Keratinocyte (primary cell): ENCODE data around the gene ZNF365.

ENCODE experiments used
- CTCF ChIP-seq, 3 experiments: IDR thresholded peaks in 1 of 3; conservative IDR thresholded peaks in 1 of 3; optimal IDR thresholded peaks in 1 of 3; 2 replicates in 2 of 3; 3 replicates in 1 of 3; pipeline versions ENCODE3 to v1.5.1; 2011; ENCODE audit warnings: low read length in 3 of 3, mild to moderate bottlenecking in 3 of 3, moderate library complexity in 2 of 3, control low read depth in 1 of 3, inconsistent platforms in 1 of 3; ENCODE audit not compliant: insufficient read depth in 2 of 3; ENCODE audit errors: extremely low read depth in 1 of 3
- EZH2 ChIP-seq: IDR thresholded peaks from one replicate; pipeline ENCODE4 v1.6.1; 2012; ENCODE audit warnings: inconsistent platforms, mild to moderate bottlenecking, low read length, moderate library complexity

DNA sequence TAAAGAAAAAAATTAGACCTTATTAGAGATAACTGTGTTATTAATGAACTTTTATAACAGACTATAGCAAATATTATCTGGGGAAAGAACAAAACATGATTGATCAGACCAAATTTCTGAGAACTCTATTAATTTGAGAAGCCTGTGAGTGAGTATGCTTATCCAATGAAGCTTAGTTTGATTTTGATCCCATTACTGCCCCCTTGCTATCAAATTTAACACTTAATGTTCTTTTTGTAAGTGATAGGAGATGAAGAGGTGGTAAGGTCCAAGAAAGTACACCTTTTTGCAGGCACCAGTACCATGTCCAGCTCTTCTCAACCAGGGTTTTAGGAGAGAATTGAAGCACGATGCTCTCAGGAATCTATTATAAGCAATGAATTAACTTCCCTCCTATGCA, 49.9 kb downstream of the ZNF365 start:
- no peak for TF ChIP-seq CTCF (optimal IDR thresholded peaks at IDR 0.05 in 1 of 3, IDR thresholded peaks at IDR 0.05 in 1 of 3, conservative IDR thresholded peaks at IDR 0.05 in 1 of 3; ENCODE audit: extremely low read depth in 1 of 3, insufficient read depth in 2 of 3, low read length in 3 of 3)
- TF ChIP-seq EZH2 = no peak
